CD4-positive, CD25-positive, alpha-beta regulatory T cell (primary cell): ENCODE data around the gene ATG2A. TPM values are rescaled to one million over a fixed set of nuclear protein-coding genes. Genes with fewer than 3 reads are reported as not detected.

Source experiments
- ATAC-seq, 2 donors: fragments of 150-1000 bp; cut with Tn5 transposase; one replicate each; pipeline ENCODE4 v1.10.0; 2021; ENCODE audit warnings: low read depth in 2 of 2, moderate number of reproducible peaks in 2 of 2, moderate library complexity in 1 of 2
- DNase-seq, 3 donors: peaks; one replicate each; pipeline versions ENCODE4 v3.0.0 to v3.0.0-alpha.2; 2012 to 2022; ENCODE audit warnings: mixed read lengths in 1 of 3
- H3K27ac ChIP-seq: one replicate; pipeline ENCODE4 v1.7.0; 2013; ENCODE audit warnings: mild to moderate bottlenecking, low read length; ENCODE audit not compliant: insufficient read depth, poor library complexity, severe bottlenecking
- H3K27me3 ChIP-seq: one replicate; pipeline ENCODE4 v1.7.0; 2013; ENCODE audit warnings: low read length; ENCODE audit not compliant: control insufficient read depth, insufficient read depth
- H3K36me3 ChIP-seq: one replicate; pipeline ENCODE4 v1.7.0; 2013; ENCODE audit warnings: mild to moderate bottlenecking, low read length, moderate library complexity; ENCODE audit not compliant: control insufficient read depth, insufficient read depth
- H3K4me1 ChIP-seq: 2 replicates; pipeline ENCODE4 v1.7.0; 2013; ENCODE audit warnings: mild to moderate bottlenecking, low read length; ENCODE audit not compliant: insufficient read depth, control insufficient read depth, poor library complexity, severe bottlenecking
- H3K4me3 ChIP-seq: one replicate; pipeline ENCODE4 v1.7.0; 2013; ENCODE audit warnings: low read depth, mild to moderate bottlenecking, low read length, moderate library complexity
- H3K9me3 ChIP-seq, 2 experiments: 1 replicate in 1 of 2; 2 replicates in 1 of 2; pipeline ENCODE4 v1.7.0; 2013; ENCODE audit warnings: low read length in 2 of 2, mild to moderate bottlenecking in 1 of 2, moderate library complexity in 1 of 2; ENCODE audit not compliant: control insufficient read depth in 2 of 2
- H3K27ac Mint-ChIP-seq, 3 donors: one replicate each; pipeline ENCODE4 v1.8.0; 2020 to 2022; ENCODE audit warnings: mild to moderate bottlenecking in 3 of 3, mixed read lengths in 3 of 3, moderate library complexity in 2 of 3
- H3K27me3 Mint-ChIP-seq: one replicate; pipeline ENCODE4 v1.8.0; 2022; ENCODE audit warnings: mild to moderate bottlenecking, mixed read lengths
- H3K36me3 Mint-ChIP-seq: one replicate; pipeline ENCODE4 v1.8.0; 2020; ENCODE audit warnings: mixed read lengths
- H3K4me1 Mint-ChIP-seq, 4 donors: one replicate each; pipeline ENCODE4 v1.8.0; 2020 to 2022; ENCODE audit warnings: mixed read lengths in 4 of 4, mild to moderate bottlenecking in 1 of 4
- H3K4me3 Mint-ChIP-seq, 4 donors: one replicate each; pipeline ENCODE4 v1.8.0; 2020 to 2022; ENCODE audit warnings: mild to moderate bottlenecking in 4 of 4, mixed read lengths in 4 of 4, moderate library complexity in 3 of 4
- H3K9me3 Mint-ChIP-seq, 7 donors: one replicate each; pipeline ENCODE4 v1.8.0; 2020 to 2022; ENCODE audit warnings: mixed read lengths in 7 of 7, mild to moderate bottlenecking in 3 of 7, moderate library complexity in 2 of 7
- polyA plus RNA-seq, 4 donors: library from polyadenylated mRNA; unstranded; fragments of 300-500 nt; fragmentation: Illumina TruSeq; gene quantifications; one replicate each; pipeline ENCODE4 v1.2.3, GENCODE V29; 2021
- total RNA-seq: library from RNA; stranded (reverse); gene quantifications from one replicate; pipeline ENCODE4 v1.2.3, GENCODE V29; 2022

The ATG2A gene
- total and polyA plus RNA-seq, 5 donors from 2014 or later = 5.8 to 234 (median 6.9) TPM

DNA sequence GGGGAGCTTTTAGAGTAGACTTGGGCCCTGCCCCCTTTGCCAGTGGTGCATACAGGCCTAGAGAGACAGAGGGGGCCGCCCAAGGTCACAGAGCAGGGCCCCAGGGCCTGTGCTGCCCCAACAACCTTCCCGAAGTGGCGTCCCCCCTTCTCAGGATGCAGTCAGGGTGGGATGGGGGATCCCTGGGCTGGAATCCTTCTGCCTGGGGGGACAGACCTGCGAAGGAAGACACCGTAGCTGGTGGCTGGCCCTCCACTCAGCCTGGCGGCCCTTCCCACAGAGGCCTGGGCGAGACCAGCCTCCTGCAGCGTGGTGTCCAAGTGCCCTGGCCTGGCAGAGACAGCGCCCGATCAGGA, 24.2 kb downstream of the ATG2A start:
- DNase-seq (no peak), ATAC-seq (no peak)
- Histone ChIP-seq H3K27ac (no peak overlapping the region), H3K4me3 (no peak overlapping the region), H3K27me3 (no peaks in the 10 kb centered on the region), H3K4me1 (peaks cover 12% of the 10 kb centered on the region), H3K36me3 (peaks cover 7% of the 10 kb centered on the region), H3K9me3 (no peaks in the 10 kb centered on the region)
- no peaks in the 10 kb centered on the region for H3K27me3 Mint-ChIP-seq
- H3K4me1 Mint-ChIP-seq = peaks cover 0 to 12% (median 8%) of the 10 kb centered on the region in 4 donors
- H3K9me3 Mint-ChIP-seq = peaks cover 0 to 4% (median 0%) of the 10 kb centered on the region in 7 donors
- H3K36me3 Mint-ChIP-seq = peaks cover 3% of the 10 kb centered on the region
- no peak overlapping the region for H3K4me3 Mint-ChIP-seq
- H3K27ac Mint-ChIP-seq = no peak overlapping the region

DNA sequence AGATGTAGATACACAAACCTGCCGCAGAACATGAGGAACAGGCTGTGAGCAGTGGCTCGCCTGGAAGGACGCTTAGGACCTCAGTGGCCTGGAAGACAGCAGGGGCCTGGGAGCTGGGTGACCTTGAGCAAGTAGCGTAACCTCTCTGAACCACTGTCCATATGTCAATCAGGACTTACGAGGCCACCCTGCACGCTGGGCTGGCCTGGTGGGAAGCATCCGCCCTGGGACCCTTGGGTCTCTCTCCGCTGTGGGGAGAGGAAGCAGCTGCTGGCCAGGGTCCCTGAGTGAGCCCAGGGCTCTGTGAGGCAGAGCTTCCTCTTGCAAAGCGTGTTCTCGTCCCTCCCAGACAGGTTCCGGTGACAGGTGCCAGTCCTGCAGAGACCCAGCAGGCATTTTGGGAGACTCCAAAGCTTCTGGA, 24.6 kb downstream of the ATG2A start:
- Mint-ChIP-seq H3K4me1 (peaks cover 2 to 15% (median 11%) of the 10 kb centered on the region in 4 donors), H3K9me3 (peaks cover 0 to 4% (median 0%) of the 10 kb centered on the region in 7 donors), H3K27ac (no peak overlapping the region), H3K27me3 (no peaks in the 10 kb centered on the region), H3K36me3 (peaks cover 3% of the 10 kb centered on the region), H3K4me3 (no peak overlapping the region)
- Histone ChIP-seq H3K4me1 (peaks cover 16% of the 10 kb centered on the region), H3K4me3 (no peak overlapping the region), H3K36me3 (peaks cover 5% of the 10 kb centered on the region), H3K27ac (no peak overlapping the region), H3K9me3 (no peaks in the 10 kb centered on the region), H3K27me3 (no peaks in the 10 kb centered on the region)
- no peak for ATAC-seq
- no peak for DNase-seq

DNA sequence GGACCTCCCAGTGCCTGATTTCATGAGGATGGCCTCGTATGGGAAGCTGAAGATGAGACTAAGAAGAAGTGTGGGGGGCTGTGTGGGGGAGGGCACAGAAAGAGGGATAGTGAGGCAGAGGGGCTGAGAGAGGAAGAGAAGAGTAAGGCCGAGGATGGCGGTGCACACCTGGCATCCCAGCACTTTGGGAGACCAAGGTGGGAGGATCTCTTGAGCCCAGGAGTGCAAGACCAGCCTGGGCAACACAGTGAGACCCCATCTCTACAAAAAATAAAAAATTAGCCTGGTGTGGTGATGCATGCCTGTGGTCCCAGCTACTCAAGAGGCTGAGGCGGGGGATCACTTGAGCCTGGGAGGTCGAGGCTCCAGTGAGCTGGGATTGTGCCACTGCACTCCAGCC, 25.1 kb downstream of the ATG2A start:
- H3K9me3 ChIP-seq = no peaks in the 10 kb centered on the region
- no peak for ATAC-seq
- no peaks in the 10 kb centered on the region for H3K27me3 ChIP-seq
- H3K4me3 Mint-ChIP-seq = peak overlapping the region in 1 of 4 donors; percentile 44
- H3K36me3 ChIP-seq = no peaks in the 10 kb centered on the region
- peak overlapping the region in 1 of 3 donors; percentile 67 for H3K27ac Mint-ChIP-seq
- peaks cover 0 to 4% (median 0%) of the 10 kb centered on the region in 7 donors for H3K9me3 Mint-ChIP-seq
- peaks cover 3% of the 10 kb centered on the region for H3K36me3 Mint-ChIP-seq
- no peak overlapping the region for H3K27ac ChIP-seq
- no peak for DNase-seq
- H3K27me3 Mint-ChIP-seq = no peaks in the 10 kb centered on the region
- H3K4me1 Mint-ChIP-seq = peaks cover 5 to 18% (median 13%) of the 10 kb centered on the region in 4 donors
- H3K4me3 ChIP-seq = no peak overlapping the region
- peaks cover 18% of the 10 kb centered on the region for H3K4me1 ChIP-seq

DNA sequence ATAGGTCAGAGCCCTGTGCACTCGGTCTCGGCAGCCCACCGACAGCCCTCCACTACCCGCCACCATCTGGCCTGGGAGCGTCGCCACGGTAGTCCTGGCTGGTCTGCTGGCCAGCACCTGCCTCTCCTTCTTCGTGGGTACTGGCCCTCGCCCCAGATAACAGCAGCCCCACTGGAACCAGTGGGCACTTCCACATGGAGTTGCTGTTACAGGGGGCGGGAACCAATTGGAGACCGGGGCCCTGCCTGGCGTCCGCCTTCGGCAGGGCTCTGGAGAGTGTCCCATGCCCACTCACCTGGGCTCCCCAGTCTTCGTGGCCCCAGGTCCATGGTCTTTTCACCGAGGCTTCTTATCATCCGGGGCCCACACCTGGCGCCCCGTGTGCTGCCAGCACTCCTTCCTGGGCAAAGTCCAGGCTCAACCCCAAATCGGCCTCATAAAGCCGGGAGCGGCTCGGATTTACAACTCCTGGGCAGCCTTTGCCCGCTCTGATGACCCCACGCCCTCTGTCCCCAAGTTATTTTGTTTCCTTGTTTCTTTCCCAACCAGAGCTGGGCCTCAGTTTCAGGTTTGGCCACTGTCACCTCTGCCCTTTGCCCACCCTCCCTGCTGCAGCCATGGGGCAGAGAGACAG, 25.7 kb downstream of the ATG2A start:
- DNase-seq (no peak), ATAC-seq (no peak)
- Mint-ChIP-seq H3K4me3 (peak overlapping the region in 1 of 4 donors; percentile 56), H3K27me3 (no peaks in the 10 kb centered on the region), H3K36me3 (peaks cover 3% of the 10 kb centered on the region), H3K9me3 (peaks cover 0 to 4% (median 0%) of the 10 kb centered on the region in 7 donors), H3K4me1 (peaks cover 5 to 18% (median 13%) of the 10 kb centered on the region in 4 donors), H3K27ac (peak overlapping the region in 1 of 3 donors; percentile 67)
- Histone ChIP-seq H3K27me3 (no peaks in the 10 kb centered on the region), H3K27ac (no peak overlapping the region), H3K4me3 (no peak overlapping the region), H3K4me1 (peaks cover 18% of the 10 kb centered on the region), H3K36me3 (no peaks in the 10 kb centered on the region), H3K9me3 (no peaks in the 10 kb centered on the region)

DNA sequence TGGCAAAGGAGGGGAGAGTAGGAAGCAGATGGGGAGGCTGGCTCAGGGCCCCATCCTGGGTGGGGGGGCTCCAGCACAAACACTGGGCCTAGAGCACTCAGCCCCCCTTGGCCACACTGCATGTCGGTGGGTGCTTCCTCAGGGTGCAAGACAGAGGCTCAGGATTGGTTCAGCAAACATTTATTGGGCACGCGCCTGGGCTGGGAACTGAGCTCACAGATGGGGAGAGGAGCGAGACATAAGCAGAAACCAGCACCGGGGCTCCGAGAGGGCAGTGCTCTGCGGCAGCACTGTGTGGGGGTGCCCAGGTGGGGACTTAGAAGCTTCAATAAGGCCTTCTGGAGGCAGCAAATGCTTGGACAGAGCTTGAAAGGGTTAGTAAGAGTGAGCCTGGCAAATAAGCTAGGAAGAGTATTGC, 26.5 kb downstream of the ATG2A start:
- no peaks in the 10 kb centered on the region for H3K36me3 Mint-ChIP-seq
- H3K4me3 ChIP-seq = no peak overlapping the region
- no peaks in the 10 kb centered on the region for H3K27me3 Mint-ChIP-seq
- H3K27ac ChIP-seq = no peak overlapping the region
- ATAC-seq = no peak
- peaks cover 0 to 4% (median 0%) of the 10 kb centered on the region in 7 donors for H3K9me3 Mint-ChIP-seq
- H3K9me3 ChIP-seq = no peaks in the 10 kb centered on the region
- H3K27me3 ChIP-seq = no peaks in the 10 kb centered on the region
- no peaks in the 10 kb centered on the region for H3K36me3 ChIP-seq
- peak overlapping the region in 2 of 4 donors; percentile 5 to 56 for H3K4me3 Mint-ChIP-seq
- H3K27ac Mint-ChIP-seq = no peak overlapping the region
- H3K4me1 ChIP-seq = peaks cover 22% of the 10 kb centered on the region
- no peak for DNase-seq
- H3K4me1 Mint-ChIP-seq = peaks cover 11 to 24% (median 18%) of the 10 kb centered on the region in 4 donors

DNA sequence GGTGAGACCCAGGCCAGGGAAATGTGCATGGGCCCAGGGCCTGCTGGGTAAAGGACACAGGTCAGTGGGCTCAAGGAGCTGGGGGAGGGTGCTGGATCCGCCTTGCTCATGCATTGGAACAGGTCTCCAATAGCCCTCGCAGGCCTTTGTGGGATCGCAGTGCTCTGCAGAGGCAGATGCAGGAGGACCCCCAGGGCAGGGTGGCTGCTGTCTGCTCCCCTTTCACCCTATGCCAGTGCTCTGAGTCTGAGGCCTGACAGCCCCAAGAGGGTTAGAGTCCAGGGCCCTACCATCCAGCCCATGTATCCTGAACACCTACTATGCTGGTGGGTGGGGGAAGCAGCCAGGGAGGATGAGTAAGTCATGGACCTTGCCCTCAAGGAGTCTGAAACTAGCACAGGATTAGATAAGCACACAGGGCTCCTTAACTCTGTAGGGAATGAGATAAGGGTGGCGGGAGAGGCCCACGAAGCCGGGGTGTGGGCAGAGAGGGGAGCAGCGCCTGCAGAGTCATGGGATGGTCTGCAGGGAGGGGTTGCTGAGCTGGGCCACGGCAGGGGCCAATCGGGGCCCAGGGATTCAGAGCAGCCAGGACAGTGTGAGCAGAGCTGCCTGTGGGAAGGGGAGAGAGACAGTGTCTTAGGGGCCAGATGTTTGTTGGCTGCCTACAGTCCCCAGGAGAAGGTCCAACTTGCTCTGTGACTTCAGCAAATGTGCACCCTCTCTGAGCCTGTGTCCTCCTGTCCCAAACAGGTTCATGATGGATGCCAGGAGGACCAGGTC, 28.1 kb downstream of the ATG2A start:
- Mint-ChIP-seq H3K4me3 (no peak overlapping the region), H3K27ac (no peak overlapping the region), H3K4me1 (peaks cover 12 to 31% (median 22%) of the 10 kb centered on the region in 4 donors), H3K9me3 (peaks cover 0 to 2% (median 0%) of the 10 kb centered on the region in 7 donors), H3K36me3 (no peaks in the 10 kb centered on the region), H3K27me3 (no peaks in the 10 kb centered on the region)
- ATAC-seq (no peak), DNase-seq (no peak)
- H3K27me3 ChIP-seq = no peaks in the 10 kb centered on the region
- no peaks in the 10 kb centered on the region for H3K36me3 ChIP-seq
- no peak overlapping the region for H3K27ac ChIP-seq
- H3K4me1 ChIP-seq = peaks cover 19% of the 10 kb centered on the region
- no peak overlapping the region for H3K4me3 ChIP-seq
- H3K9me3 ChIP-seq = no peaks in the 10 kb centered on the region

DNA sequence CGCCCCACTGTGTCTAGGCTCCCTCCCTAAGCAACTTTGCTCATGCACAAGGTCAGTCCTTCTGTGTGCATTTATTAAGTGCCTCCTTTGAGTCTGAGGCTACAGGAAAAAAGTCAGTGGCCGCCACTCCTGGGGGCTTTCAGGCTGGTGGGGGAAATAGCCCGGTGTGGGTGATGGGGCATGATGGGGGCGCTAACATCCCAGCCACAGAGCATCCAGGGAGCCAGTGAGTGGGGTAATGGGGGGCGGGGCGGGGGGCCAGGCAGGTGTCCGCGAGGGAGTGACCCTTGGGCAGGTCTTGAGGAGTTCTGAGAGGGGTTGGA, 28.6 kb downstream of the ATG2A start:
- peak overlapping the region; percentile 80 to 90 (median 84) for H3K4me3 Mint-ChIP-seq
- Histone ChIP-seq H3K9me3 (no peaks in the 10 kb centered on the region), H3K36me3 (no peaks in the 10 kb centered on the region), H3K4me1 (peaks cover 18% of the 10 kb centered on the region), H3K27me3 (no peaks in the 10 kb centered on the region), H3K4me3 (no peak overlapping the region), H3K27ac (peak overlapping the region; percentile 41)
- DNase-seq (no peak), ATAC-seq (no peak)
- peaks cover 12 to 31% (median 23%) of the 10 kb centered on the region in 4 donors for H3K4me1 Mint-ChIP-seq
- H3K36me3 Mint-ChIP-seq = no peaks in the 10 kb centered on the region
- H3K27ac Mint-ChIP-seq = peak overlapping the region in 2 of 3 donors; percentile 80 to 87
- peaks cover 0 to 2% (median 0%) of the 10 kb centered on the region in 7 donors for H3K9me3 Mint-ChIP-seq
- H3K27me3 Mint-ChIP-seq = no peaks in the 10 kb centered on the region
